BE2C (cell line): ENCODE results near the gene KIRREL3.

Source experiments
- DNase-seq: peaks from one replicate; pipeline ENCODE4 v3.0.0-alpha.2; 2020
- H3K27me3 ChIP-seq: fragments of 250-450 bp; sonication (Bioruptor Pico); 2 replicates; pipeline ENCODE4 v1.5.1; 2020; ENCODE audit warnings: mild to moderate bottlenecking
- H3K36me3 ChIP-seq: fragments of 250-450 bp; sonication (Bioruptor Pico); 2 replicates; pipeline ENCODE4 v1.5.1; 2020; ENCODE audit warnings: mild to moderate bottlenecking
- H3K4me1 ChIP-seq: fragments of 250-450 bp; sonication (Bioruptor Pico); 2 replicates; pipeline ENCODE4 v1.5.1; 2020
- H3K4me3 ChIP-seq: 2 replicates; pipeline ENCODE4 v1.5.1; 2011; ENCODE audit warnings: low read depth, low read length
- H3K9me3 ChIP-seq: fragments of 250-450 bp; sonication (Bioruptor Pico); 2 replicates; pipeline ENCODE4 v1.5.1; 2020
- TF ChIP-seq, protein P1 (sequence below): IDR thresholded peaks from 2 replicates; pipeline ENCODE4 v1.5.1; 2012; ENCODE audit warnings: mild to moderate bottlenecking, low read depth, low read length

Gene KIRREL3

DNA sequence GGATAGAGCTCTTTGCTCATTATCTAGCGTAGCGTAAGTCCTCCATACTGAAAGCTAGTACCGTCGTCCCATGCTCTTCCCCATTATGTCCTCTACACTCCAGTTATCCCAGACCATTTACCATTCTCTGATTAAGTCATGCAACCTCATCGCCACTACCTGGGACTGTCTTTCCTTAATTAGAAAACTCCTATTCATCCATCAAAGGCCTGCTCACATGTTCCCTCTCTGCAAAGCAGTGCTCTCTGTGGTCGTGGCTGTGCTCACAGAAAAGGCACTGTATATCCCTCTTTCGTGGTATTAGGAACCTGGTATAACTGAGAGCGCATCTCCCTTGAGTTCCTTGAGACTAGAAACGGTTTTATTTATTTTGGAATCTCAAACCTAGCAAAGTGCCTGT, 253.3 kb downstream of the KIRREL3 start:
- no peak for DNase-seq
- TF ChIP-seq, protein P1, sequence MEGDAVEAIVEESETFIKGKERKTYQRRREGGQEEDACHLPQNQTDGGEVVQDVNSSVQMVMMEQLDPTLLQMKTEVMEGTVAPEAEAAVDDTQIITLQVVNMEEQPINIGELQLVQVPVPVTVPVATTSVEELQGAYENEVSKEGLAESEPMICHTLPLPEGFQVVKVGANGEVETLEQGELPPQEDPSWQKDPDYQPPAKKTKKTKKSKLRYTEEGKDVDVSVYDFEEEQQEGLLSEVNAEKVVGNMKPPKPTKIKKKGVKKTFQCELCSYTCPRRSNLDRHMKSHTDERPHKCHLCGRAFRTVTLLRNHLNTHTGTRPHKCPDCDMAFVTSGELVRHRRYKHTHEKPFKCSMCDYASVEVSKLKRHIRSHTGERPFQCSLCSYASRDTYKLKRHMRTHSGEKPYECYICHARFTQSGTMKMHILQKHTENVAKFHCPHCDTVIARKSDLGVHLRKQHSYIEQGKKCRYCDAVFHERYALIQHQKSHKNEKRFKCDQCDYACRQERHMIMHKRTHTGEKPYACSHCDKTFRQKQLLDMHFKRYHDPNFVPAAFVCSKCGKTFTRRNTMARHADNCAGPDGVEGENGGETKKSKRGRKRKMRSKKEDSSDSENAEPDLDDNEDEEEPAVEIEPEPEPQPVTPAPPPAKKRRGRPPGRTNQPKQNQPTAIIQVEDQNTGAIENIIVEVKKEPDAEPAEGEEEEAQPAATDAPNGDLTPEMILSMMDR = no peak
- H3K27me3 ChIP-seq = peaks cover 100% of the 10 kb centered on the region
- no peaks in the 10 kb centered on the region for H3K4me1 ChIP-seq
- H3K36me3 ChIP-seq = no peaks in the 10 kb centered on the region
- peaks cover 4% of the 10 kb centered on the region; the same call in 1 of the 2 replicates for H3K9me3 ChIP-seq
- H3K4me3 ChIP-seq = no peak overlapping the region

DNA sequence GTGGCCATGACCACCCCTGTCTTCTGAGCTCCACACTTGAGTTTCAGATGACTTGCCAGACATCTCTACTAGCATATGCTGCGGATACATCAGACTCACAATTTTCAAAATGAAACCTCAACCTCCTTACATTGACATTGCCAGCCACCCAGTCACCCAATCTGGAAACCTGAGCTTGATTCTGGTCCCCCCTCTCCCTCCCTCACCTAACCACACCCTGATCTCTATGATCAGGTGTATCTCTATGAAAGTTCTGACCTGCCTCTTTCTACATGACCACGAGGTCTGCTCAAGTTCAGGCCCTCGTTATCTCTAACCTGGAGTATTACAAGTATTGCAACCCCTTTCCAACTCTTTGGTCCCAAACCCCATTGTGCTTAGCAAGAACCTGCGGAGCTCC, 254.1 kb downstream of the KIRREL3 start:
- no peaks in the 10 kb centered on the region for H3K36me3 ChIP-seq
- H3K27me3 ChIP-seq = peaks cover 100% of the 10 kb centered on the region
- no peaks in the 10 kb centered on the region for H3K4me1 ChIP-seq
- H3K4me3 ChIP-seq = no peak overlapping the region
- TF ChIP-seq, protein P1 = no peak
- no peak for DNase-seq
- peaks cover 4% of the 10 kb centered on the region; the same call in 1 of the 2 replicates for H3K9me3 ChIP-seq

DNA sequence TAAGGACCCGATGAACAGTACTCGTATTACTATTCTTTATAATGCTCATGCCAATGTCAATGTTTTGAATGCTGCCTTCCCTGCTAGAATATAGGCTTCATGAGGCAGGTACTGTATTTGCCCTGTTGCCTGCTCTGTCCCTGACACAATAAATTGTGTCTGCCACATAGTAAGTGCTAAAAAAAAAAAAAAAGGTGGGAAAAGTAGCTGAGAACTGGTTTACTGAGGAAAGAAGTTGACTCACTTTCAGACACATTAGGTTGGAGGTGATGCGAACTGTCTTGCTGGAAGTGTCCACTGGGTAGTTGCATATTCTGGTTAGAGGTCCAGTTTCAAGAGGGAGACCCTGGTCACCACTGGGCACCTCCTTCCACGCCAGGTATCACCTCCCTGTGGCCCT, 255.9 kb downstream of the KIRREL3 start:
- TF ChIP-seq, protein P1 = no peak
- Histone ChIP-seq H3K9me3 (no peaks in the 10 kb centered on the region), H3K27me3 (peaks cover 100% of the 10 kb centered on the region), H3K36me3 (no peaks in the 10 kb centered on the region), H3K4me3 (no peak overlapping the region), H3K4me1 (no peaks in the 10 kb centered on the region)
- no peak for DNase-seq

DNA sequence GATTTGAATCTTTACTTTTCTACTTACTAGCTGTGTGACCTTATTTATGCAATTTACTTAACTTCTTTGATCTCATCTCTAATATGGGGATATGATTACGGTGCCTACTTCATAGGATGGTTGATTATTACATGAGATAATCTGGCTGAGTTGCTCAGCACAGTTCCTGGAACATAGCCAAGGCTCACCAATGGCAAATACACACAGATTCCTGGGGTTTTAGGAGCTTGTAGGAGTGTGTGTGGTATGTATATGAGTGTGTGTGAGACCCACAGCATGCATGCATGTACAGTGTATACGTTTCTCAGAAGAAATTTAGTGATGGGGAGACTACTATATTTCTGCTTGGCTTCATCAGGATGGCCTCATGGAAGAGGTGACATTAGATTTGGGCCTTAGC, 256.9 kb downstream of the KIRREL3 start:
- no peaks in the 10 kb centered on the region for H3K9me3 ChIP-seq
- no peaks in the 10 kb centered on the region for H3K4me1 ChIP-seq
- H3K36me3 ChIP-seq = no peaks in the 10 kb centered on the region
- no peak for DNase-seq
- no peak overlapping the region for H3K4me3 ChIP-seq
- TF ChIP-seq, protein P1 = no peak
- H3K27me3 ChIP-seq = peaks cover 100% of the 10 kb centered on the region

DNA sequence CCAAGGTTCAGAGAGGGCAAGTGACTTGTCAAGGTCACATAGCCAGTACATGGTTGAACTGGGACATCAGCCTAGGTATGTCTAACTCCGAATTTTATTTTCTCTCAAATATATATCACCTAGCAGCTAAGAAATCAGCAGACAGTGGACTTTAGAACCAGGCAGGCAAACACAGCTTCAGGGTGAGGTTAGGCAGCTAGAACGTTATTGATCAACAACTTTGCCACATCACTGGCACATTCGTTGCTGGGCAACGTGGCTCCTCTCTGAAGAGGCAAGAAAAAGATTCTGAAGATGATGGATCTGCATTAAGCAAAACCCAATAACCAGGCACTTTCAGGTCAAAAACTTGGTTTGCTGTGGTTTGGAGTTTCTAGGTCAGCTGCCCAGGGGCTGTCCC, 258.0 kb downstream of the KIRREL3 start:
- H3K4me3 ChIP-seq = no peak overlapping the region
- H3K27me3 ChIP-seq = peaks cover 100% of the 10 kb centered on the region
- H3K4me1 ChIP-seq = no peaks in the 10 kb centered on the region
- H3K9me3 ChIP-seq = no peaks in the 10 kb centered on the region
- H3K36me3 ChIP-seq = no peaks in the 10 kb centered on the region
- no peak for DNase-seq
- TF ChIP-seq, protein P1 = no peak

DNA sequence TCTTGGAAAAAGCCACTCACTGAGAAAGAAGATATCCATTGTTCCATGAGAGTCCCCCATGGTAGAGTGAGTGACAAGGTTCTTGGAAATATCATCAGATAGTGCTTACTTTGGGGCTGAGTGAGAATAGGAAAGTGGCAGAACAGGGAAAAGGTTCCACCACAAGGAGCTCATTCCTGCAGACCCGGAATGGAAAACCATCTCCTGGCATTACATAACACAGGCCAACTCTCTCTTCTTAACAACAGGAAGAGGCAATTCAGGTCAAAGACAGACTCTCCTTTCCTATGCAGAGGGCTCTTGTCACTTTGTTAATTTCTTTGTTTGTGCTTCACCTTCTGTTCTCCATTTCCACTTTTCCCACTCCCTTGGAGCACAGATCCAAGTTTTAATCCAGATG, 259.7 kb downstream of the KIRREL3 start:
- Histone ChIP-seq H3K4me1 (no peaks in the 10 kb centered on the region), H3K27me3 (peaks cover 100% of the 10 kb centered on the region), H3K4me3 (no peak overlapping the region), H3K9me3 (no peaks in the 10 kb centered on the region), H3K36me3 (no peaks in the 10 kb centered on the region)
- TF ChIP-seq, protein P1 = no peak
- DNase-seq = no peak
